ENCODE measurements around the gene KCTD17. TPM values are rescaled to one million over a fixed set of nuclear protein-coding genes. Genes with fewer than 3 reads are reported as not detected.

The KCTD17 gene
- total RNA-seq, 1 experiment from 2014 or later = 19.8 TPM

GRCh38 chr22:37008365-37008764 lies 43.2 kb upstream of the KCTD17 start:
- H3K27ac Mint-ChIP-seq (ENCODE audit: unreplicated experiment) = no peak overlapping the region
- H3K27me3 Mint-ChIP-seq (ENCODE audit: unreplicated experiment) = peaks cover 70% of the 10 kb centered on the region
- peaks cover 31% of the 10 kb centered on the region for H3K36me3 Mint-ChIP-seq (ENCODE audit: insufficient read depth, unreplicated experiment)
- H3K4me1 Mint-ChIP-seq (ENCODE audit: low read depth, unreplicated experiment) = no peaks in the 10 kb centered on the region
- BruUV-seq (replicated peaks) = no TSS peak
- no peak for TF ChIP-seq CTCF (IDR thresholded peaks at IDR 0.05; ENCODE audit: unreplicated experiment)
- CTCF ChIA-PET = interaction anchor here (1.6 kb wide), 1 partner anchor 11 kb away, joined by 4 read pairs; the partner anchor contains the start of genes MPST and TST
- peaks cover 4% of the 10 kb centered on the region for H3K9me3 Mint-ChIP-seq (ENCODE audit: low read depth, unreplicated experiment)
- intact Hi-C loops (cut with micrococcal nuclease; ENCODE audit: unreplicated experiment) = no loop called here
- H3K4me3 Mint-ChIP-seq (ENCODE audit: low read depth, unreplicated experiment) = no peak overlapping the region
- no peak for DNase-seq

GRCh38 chr22:37009490-37009889 lies 42.1 kb upstream of the KCTD17 start:
- Mint-ChIP-seq H3K4me3 (ENCODE audit: low read depth, unreplicated experiment) (no peak overlapping the region), H3K4me1 (ENCODE audit: low read depth, unreplicated experiment) (no peaks in the 10 kb centered on the region), H3K27ac (ENCODE audit: unreplicated experiment) (no peak overlapping the region), H3K36me3 (ENCODE audit: insufficient read depth, unreplicated experiment) (peaks cover 31% of the 10 kb centered on the region), H3K9me3 (ENCODE audit: low read depth, unreplicated experiment) (peaks cover 4% of the 10 kb centered on the region), H3K27me3 (ENCODE audit: unreplicated experiment) (peaks cover 59% of the 10 kb centered on the region)
- CTCF ChIA-PET = interaction anchor here (1.6 kb wide), 1 partner anchor 9 kb away, joined by 4 read pairs; the partner anchor contains the start of genes MPST and TST
- TF ChIP-seq CTCF (IDR thresholded peaks at IDR 0.05; ENCODE audit: unreplicated experiment) = no peak
- intact Hi-C loops (cut with micrococcal nuclease; ENCODE audit: unreplicated experiment) = no loop called here
- no TSS peak for BruUV-seq (replicated peaks)
- no peak for DNase-seq

- Mint-ChIP-seq H3K4me1 (ENCODE audit: low read depth, unreplicated experiment) (peaks cover 5% of the 10 kb centered on the region), H3K36me3 (ENCODE audit: insufficient read depth, unreplicated experiment) (peaks cover 36% of the 10 kb centered on the region), H3K9me3 (ENCODE audit: low read depth, unreplicated experiment) (peaks cover 4% of the 10 kb centered on the region), H3K27me3 (ENCODE audit: unreplicated experiment) (peaks cover 52% of the 10 kb centered on the region), H3K4me3 (ENCODE audit: low read depth, unreplicated experiment) (no peak overlapping the region), H3K27ac (ENCODE audit: unreplicated experiment) (peak overlapping the region; percentile 57)
- DNase-seq = no peak
- intact Hi-C loops (cut with micrococcal nuclease; ENCODE audit: unreplicated experiment) = no loop called here
- BruUV-seq (replicated peaks) = no TSS peak
- CTCF ChIA-PET = interaction anchor here (0.5 kb wide), 1 partner anchor 275 kb away, joined by 4 read pairs; no protein-coding TSS in a partner anchor
- TF ChIP-seq CTCF (IDR thresholded peaks at IDR 0.05; ENCODE audit: unreplicated experiment) = no peak
Measured at GRCh38 chr22:37010174-37010573, 41.4 kb upstream of the KCTD17 start.

- Mint-ChIP-seq H3K36me3 (ENCODE audit: insufficient read depth, unreplicated experiment) (peaks cover 42% of the 10 kb centered on the region), H3K27ac (ENCODE audit: unreplicated experiment) (peak overlapping the region; percentile 57), H3K4me3 (ENCODE audit: low read depth, unreplicated experiment) (no peak overlapping the region), H3K9me3 (ENCODE audit: low read depth, unreplicated experiment) (peaks cover 4% of the 10 kb centered on the region), H3K4me1 (ENCODE audit: low read depth, unreplicated experiment) (peaks cover 10% of the 10 kb centered on the region), H3K27me3 (ENCODE audit: unreplicated experiment) (peaks cover 44% of the 10 kb centered on the region)
- TF ChIP-seq CTCF (IDR thresholded peaks at IDR 0.05; ENCODE audit: unreplicated experiment) = no peak
- DNase-seq = no peak
- no TSS peak for BruUV-seq (replicated peaks)
- CTCF ChIA-PET = no interaction called here
- intact Hi-C loops (cut with micrococcal nuclease; ENCODE audit: unreplicated experiment) = no loop called here
Measured at GRCh38 chr22:37010976-37011375, 40.6 kb upstream of the KCTD17 start.

All from Calu3 (cell line).